Measurements from ENCODE around the gene ZNF182. TPM values are rescaled to one million over a fixed set of nuclear protein-coding genes. Genes with fewer than 3 reads are reported as not detected.
A peak's percentile ranks its signal among the peaks of the same experiment; 100 is the strongest.
"Not testable (repeated sequence)": the region's sequence is repeated elsewhere in the genome, so short reads cannot be mapped to it uniquely, and the experiment has no call there.

The ZNF182 gene
- polyA plus RNA-seq, 1 donor, result 8.4 TPM

GRCh38 chrX:48022738-48023137 is 18.9 kb upstream of the ZNF182 start:
- H3K4me3 ChIP-seq (ENCODE audit: low read length), result no peak overlapping the region
- no peaks in the 10 kb centered on the region for H3K27me3 ChIP-seq (ENCODE audit: control insufficient read depth, insufficient read depth, low read length)
- H3K27ac ChIP-seq (ENCODE audit: low read length), result no peak overlapping the region
- H3K36me3 ChIP-seq (ENCODE audit: control insufficient read depth, insufficient read depth, low read length), result no peaks in the 10 kb centered on the region
- H3K4me1 ChIP-seq (ENCODE audit: control insufficient read depth, insufficient read depth, low read length), result peaks cover 3% of the 10 kb centered on the region
- WGBS (ENCODE audit: insufficient coverage, low lambda C conversion rate), result no CpG with 5 or more reads among the region's 3 CpGs
- H3K9me3 ChIP-seq (ENCODE audit: control insufficient read depth, low read depth, low read length), result no peaks in the 10 kb centered on the region
- no peak for DNase-seq

- Histone ChIP-seq H3K27me3 (ENCODE audit: control insufficient read depth, insufficient read depth, low read length) (no peaks in the 10 kb centered on the region), H3K4me3 (ENCODE audit: low read length) (no peak overlapping the region), H3K36me3 (ENCODE audit: control insufficient read depth, insufficient read depth, low read length) (no peaks in the 10 kb centered on the region), H3K27ac (ENCODE audit: low read length) (peak overlapping the region; percentile 82), H3K4me1 (ENCODE audit: control insufficient read depth, insufficient read depth, low read length) (peaks cover 3% of the 10 kb centered on the region), H3K9me3 (ENCODE audit: control insufficient read depth, low read depth, low read length) (no peaks in the 10 kb centered on the region)
- WGBS (ENCODE audit: insufficient coverage, low lambda C conversion rate), result no CpG with 5 or more reads among the region's 3 CpGs
- DNase-seq, result no peak
These were observed 18.3 kb upstream of the ZNF182 start for GRCh38 chrX:48022100-48022499.

- H3K27ac ChIP-seq (ENCODE audit: low read length), result peak overlapping the region; percentile 82
- no peaks in the 10 kb centered on the region for H3K36me3 ChIP-seq (ENCODE audit: control insufficient read depth, insufficient read depth, low read length)
- no peaks in the 10 kb centered on the region for H3K27me3 ChIP-seq (ENCODE audit: control insufficient read depth, insufficient read depth, low read length)
- 0% methylated on average over 2 of the region's 30 CpGs for WGBS (ENCODE audit: insufficient coverage, low lambda C conversion rate)
- DNase-seq, result peak; percentile 61 to 93
- H3K4me1 ChIP-seq (ENCODE audit: control insufficient read depth, insufficient read depth, low read length), result no peaks in the 10 kb centered on the region
- peak overlapping the region; percentile 61 for H3K4me3 ChIP-seq (ENCODE audit: low read length)
- H3K9me3 ChIP-seq (ENCODE audit: control insufficient read depth, low read depth, low read length), result no peaks in the 10 kb centered on the region
These were observed 17.5 kb upstream of the ZNF182 start for GRCh38 chrX:48021026-48021900.

- not testable (repeated sequence) for H3K27me3 ChIP-seq (ENCODE audit: control insufficient read depth, insufficient read depth, low read length); DNase-seq; H3K36me3 ChIP-seq (ENCODE audit: control insufficient read depth, insufficient read depth, low read length); H3K9me3 ChIP-seq (ENCODE audit: control insufficient read depth, low read depth, low read length); H3K4me1 ChIP-seq (ENCODE audit: control insufficient read depth, insufficient read depth, low read length)
- WGBS (ENCODE audit: insufficient coverage, low lambda C conversion rate), result no CpG with 5 or more reads among the region's 11 CpGs
- H3K27ac ChIP-seq (ENCODE audit: low read length), result peak overlapping the region; percentile 82
- H3K4me3 ChIP-seq (ENCODE audit: low read length), result peak overlapping the region; percentile 61
These were observed 16.7 kb upstream of the ZNF182 start for GRCh38 chrX:48020472-48020871.

GRCh38 chrX:48019892-48020291 is 16.1 kb upstream of the ZNF182 start:
- not testable (repeated sequence) for H3K9me3 ChIP-seq (ENCODE audit: control insufficient read depth, low read depth, low read length); H3K4me3 ChIP-seq (ENCODE audit: low read length); H3K4me1 ChIP-seq (ENCODE audit: control insufficient read depth, insufficient read depth, low read length); H3K27me3 ChIP-seq (ENCODE audit: control insufficient read depth, insufficient read depth, low read length); H3K36me3 ChIP-seq (ENCODE audit: control insufficient read depth, insufficient read depth, low read length); H3K27ac ChIP-seq (ENCODE audit: low read length); DNase-seq
- WGBS (ENCODE audit: insufficient coverage, low lambda C conversion rate), result no CpG with 5 or more reads among the region's 1 CpG

GRCh38 chrX:48016583-48017310 is 13.0 kb upstream of the ZNF182 start:
- H3K27me3 ChIP-seq (ENCODE audit: control insufficient read depth, insufficient read depth, low read length); H3K27ac ChIP-seq (ENCODE audit: low read length); H3K4me1 ChIP-seq (ENCODE audit: control insufficient read depth, insufficient read depth, low read length); DNase-seq; H3K4me3 ChIP-seq (ENCODE audit: low read length); H3K36me3 ChIP-seq (ENCODE audit: control insufficient read depth, insufficient read depth, low read length); H3K9me3 ChIP-seq (ENCODE audit: control insufficient read depth, low read depth, low read length): not testable (repeated sequence)
- WGBS (ENCODE audit: insufficient coverage, low lambda C conversion rate), result no CpG with 5 or more reads among the region's 46 CpGs

GRCh38 chrX:48009445-48009960 is 5.7 kb upstream of the ZNF182 start:
- not testable (repeated sequence) for H3K27ac ChIP-seq (ENCODE audit: low read length); H3K4me1 ChIP-seq (ENCODE audit: control insufficient read depth, insufficient read depth, low read length); DNase-seq; H3K9me3 ChIP-seq (ENCODE audit: control insufficient read depth, low read depth, low read length); H3K4me3 ChIP-seq (ENCODE audit: low read length); H3K36me3 ChIP-seq (ENCODE audit: control insufficient read depth, insufficient read depth, low read length); H3K27me3 ChIP-seq (ENCODE audit: control insufficient read depth, insufficient read depth, low read length)
- no CpG with 5 or more reads among the region's 2 CpGs for WGBS (ENCODE audit: insufficient coverage, low lambda C conversion rate)

- not testable (repeated sequence) for H3K9me3 ChIP-seq (ENCODE audit: control insufficient read depth, low read depth, low read length); DNase-seq; H3K4me1 ChIP-seq (ENCODE audit: control insufficient read depth, insufficient read depth, low read length); H3K27me3 ChIP-seq (ENCODE audit: control insufficient read depth, insufficient read depth, low read length); H3K36me3 ChIP-seq (ENCODE audit: control insufficient read depth, insufficient read depth, low read length); H3K27ac ChIP-seq (ENCODE audit: low read length); H3K4me3 ChIP-seq (ENCODE audit: low read length)
- WGBS (ENCODE audit: insufficient coverage, low lambda C conversion rate), result no CpG with 5 or more reads among the region's 8 CpGs
These were observed 2.9 kb upstream of the ZNF182 start, which contains the start of gene SPACA5 for GRCh38 chrX:48006688-48007087. Gene SPACA5, plus strand, starts transcription at chrX:48006988. Its CDS starts 815 bp downstream, at chrX:48007803.

GRCh38 chrX:48003367-48003757 is 427 bp downstream of the ZNF182 start:
- WGBS (ENCODE audit: insufficient coverage, low lambda C conversion rate), result no CpG with 5 or more reads among the region's 18 CpGs
- no peaks in the 10 kb centered on the region for H3K27me3 ChIP-seq (ENCODE audit: control insufficient read depth, insufficient read depth, low read length)
- H3K27ac ChIP-seq (ENCODE audit: low read length), result peak overlapping the region; percentile 76
- peak overlapping the region; percentile 76 for H3K4me3 ChIP-seq (ENCODE audit: low read length)
- peak in 1 of 2 donors; percentile 24 for DNase-seq
- no peaks in the 10 kb centered on the region for H3K4me1 ChIP-seq (ENCODE audit: control insufficient read depth, insufficient read depth, low read length)
- H3K36me3 ChIP-seq (ENCODE audit: control insufficient read depth, insufficient read depth, low read length), result no peaks in the 10 kb centered on the region
- H3K9me3 ChIP-seq (ENCODE audit: control insufficient read depth, low read depth, low read length), result no peaks in the 10 kb centered on the region

GRCh38 chrX:48002929-48003328 is 860 bp downstream of the ZNF182 start:
- H3K36me3 ChIP-seq (ENCODE audit: control insufficient read depth, insufficient read depth, low read length), result no peaks in the 10 kb centered on the region
- WGBS (ENCODE audit: insufficient coverage, low lambda C conversion rate), result 22% methylated on average over 1 of the region's 7 CpGs
- no peak overlapping the region for H3K27ac ChIP-seq (ENCODE audit: low read length)
- DNase-seq, result no peak
- no peaks in the 10 kb centered on the region for H3K9me3 ChIP-seq (ENCODE audit: control insufficient read depth, low read depth, low read length)
- H3K27me3 ChIP-seq (ENCODE audit: control insufficient read depth, insufficient read depth, low read length), result no peaks in the 10 kb centered on the region
- no peaks in the 10 kb centered on the region for H3K4me1 ChIP-seq (ENCODE audit: control insufficient read depth, insufficient read depth, low read length)
- peak overlapping the region; percentile 76 for H3K4me3 ChIP-seq (ENCODE audit: low read length)

All from large intestine (tissue), 3 donors.